Measurements from ENCODE around the gene RTN4RL2. TPM values are rescaled to one million over a fixed set of nuclear protein-coding genes. Genes with fewer than 3 reads are reported as not detected.

Gene RTN4RL2
- total and polyA plus RNA-seq, 9 of the 15 experiments (the other 6 are each of a cell fraction or from before 2014, with no cell fraction given) = 0.06 to 1.9 (median 0.34) TPM; not detected in 4

- ChIA-PET CTCF (ENCODE audit: low intra/inter-chr PET ratio) (no interaction called here), POLR2A (interaction anchor here (1.0 to 1.5 kb wide), 4 partner anchors 10 to 22 kb away, joined by 3 to 4 read pairs (median 4); no protein-coding TSS in a partner anchor)
- in situ Hi-C loops (cut with MboI) (no loop called here), intact Hi-C loops (cut with micrococcal nuclease) (no loop called here)
- 81% methylated on average over 20 of the region's 52 CpGs for WGBS (ENCODE audit: insufficient coverage, low coverage, missing lambda C conversion rate)
- no peak overlapping the region for H3K27ac ChIP-seq (ENCODE audit: extremely low read depth, low read depth, low read length)
- H3K4me1 ChIP-seq (replicated peaks in 1 of 2; ENCODE audit: control insufficient read depth in 2 of 2, insufficient read depth in 2 of 2, low read length in 2 of 2) = peaks cover 6 to 15% of the 10 kb centered on the region in 2 experiments; a peak in 4 of 5 replicates
- H2AFZ ChIP-seq (ENCODE audit: low read depth, low read length) = no peak overlapping the region
- no peak overlapping the region for H3K9ac ChIP-seq (ENCODE audit: insufficient read depth in 1 of 2, low read depth in 2 of 2, low read length in 2 of 2)
- no peak for ATAC-seq
- no peaks in the 10 kb centered on the region for H3K9me3 ChIP-seq (replicated peaks; ENCODE audit: control insufficient read depth, insufficient read depth, low read depth, low read length)
- FAIRE-seq = no peak
- H4K20me1 ChIP-seq (replicated peaks; ENCODE audit: control insufficient read depth, insufficient read depth, low read length) = peaks cover 8% of the 10 kb centered on the region; the same call in 1 of the 2 replicates
- H3K4me3 ChIP-seq = no peak overlapping the region
- H3K79me2 ChIP-seq (ENCODE audit: control insufficient read depth, insufficient read depth, low read length) = no peaks in the 10 kb centered on the region
- peaks cover 42% of the 10 kb centered on the region for H3K36me3 ChIP-seq (ENCODE audit: control insufficient read depth, insufficient read depth, low read length)
- no peak overlapping the region for H3K4me2 ChIP-seq (ENCODE audit: insufficient read depth, low read length)
- H3K9me1 ChIP-seq (ENCODE audit: control insufficient read depth, insufficient read depth, low read length) = no peaks in the 10 kb centered on the region
- no peak for DNase-seq (ENCODE audit: extremely low read depth in 1 of 4, low spot score in 3 of 4)
- no TSS peak for BruUV-seq (replicated peaks)
- no peak for TF ChIP-seq ZBTB12 (CRISPR knock-in tag; IDR thresholded peaks at IDR 0.05)
- no peak for TF ChIP-seq POLR3A (IDR thresholded peaks at IDR 0.05; ENCODE audit: borderline replicate concordance, extremely low read depth, insufficient read depth, insufficient read length)
- no peak for TF ChIP-seq SMAD4 (CRISPR knock-in tag; conservative IDR thresholded peaks at IDR 0.05)
- TF ChIP-seq USF1 (CRISPR knock-in tag; IDR thresholded peaks at IDR 0.05) = no peak
- no peak for TF ChIP-seq TAL1 (IDR thresholded peaks at IDR 0.05)
- TF ChIP-seq NCOR1 (IDR thresholded peaks at IDR 0.05) = no peak
- TF ChIP-seq ZNF592 (IDR thresholded peaks at IDR 0.05) = no peak
- TF ChIP-seq ZBTB33 (CRISPR knock-in tag; IDR thresholded peaks at IDR 0.05) = peak; percentile 70
- no peak for TF ChIP-seq MCM2 (IDR thresholded peaks at IDR 0.05; ENCODE audit: low read depth)
- peak; percentile 62 for TF ChIP-seq POLR2G (IDR thresholded peaks at IDR 0.05; ENCODE audit: low read depth, low read length)
- TF ChIP-seq TBL1XR1 (IDR thresholded peaks at IDR 0.05; ENCODE audit: low read length in 2 of 2) = no peak
- TF ChIP-seq PCBP2 (IDR thresholded peaks at IDR 0.05; ENCODE audit: low read depth, low read length, poor library complexity, severe bottlenecking) = no peak
- no peak for TF ChIP-seq TEAD1 (CRISPR knock-in tag; IDR thresholded peaks at IDR 0.05)
- H3K27me3 ChIP-seq (ENCODE audit: control insufficient read depth in 2 of 2, insufficient read depth in 2 of 2, low read length in 2 of 2) = no peaks in the 10 kb centered on the region
These were observed 22.6 kb downstream of the RTN4RL2 start for GRCh38 chr11:57482782-57483561.
